GM21360 (cell line): ENCODE measurements around the gene BTBD2.

ENCODE experiments used
- ATAC-seq: cut with Tn5 transposase; IDR thresholded peaks from one replicate; pipeline ENCODE4 v1.9.1; 2021; ENCODE audit warnings: mild to moderate bottlenecking, moderate library complexity; ENCODE audit not compliant: unreplicated experiment

BTBD2 gene

GRCh38 chr19:1968279-1969175 lies 47.0 kb downstream of the BTBD2 start:
- no peak for ATAC-seq

GRCh38 chr19:1967087-1967608 lies 48.4 kb downstream of the BTBD2 start:
- ATAC-seq, result no peak

- no peak for ATAC-seq
Measured at GRCh38 chr19:1962674-1963073, 52.8 kb downstream of the BTBD2 start.

- no peak for ATAC-seq
Measured at GRCh38 chr19:1961000-1961883, 54.3 kb downstream of the BTBD2 start.

GRCh38 chr19:1959928-1960589 lies 55.5 kb downstream of the BTBD2 start:
- no peak for ATAC-seq

GRCh38 chr19:1957562-1958248 lies 57.8 kb downstream of the BTBD2 start:
- ATAC-seq, result no peak

- ATAC-seq, result no peak
Measured at GRCh38 chr19:1956868-1957492, 58.5 kb downstream of the BTBD2 start.

GRCh38 chr19:1956122-1956494 lies 59.4 kb downstream of the BTBD2 start:
- ATAC-seq, result no peak

GRCh38 chr19:1955171-1956121 lies 60.1 kb downstream of the BTBD2 start:
- no peak for ATAC-seq

- no peak for ATAC-seq
Measured at GRCh38 chr19:1954532-1954933, 61.0 kb downstream of the BTBD2 start.

- ATAC-seq, result no peak
Measured at GRCh38 chr19:1953441-1954094, 61.9 kb downstream of the BTBD2 start.

GRCh38 chr19:1953037-1953436 lies 62.5 kb downstream of the BTBD2 start:
- ATAC-seq, result no peak

GRCh38 chr19:1952635-1953034 lies 62.9 kb downstream of the BTBD2 start:
- ATAC-seq, result no peak

GRCh38 chr19:1950640-1951039 lies 64.9 kb downstream of the BTBD2 start:
- ATAC-seq, result no peak

GRCh38 chr19:1949304-1950101 lies 66.0 kb downstream of the BTBD2 start:
- ATAC-seq, result no peak

- ATAC-seq, result no peak
Measured at GRCh38 chr19:1947651-1948209, 67.8 kb downstream of the BTBD2 start.

GRCh38 chr19:1945899-1946298 lies 69.6 kb downstream of the BTBD2 start:
- no peak for ATAC-seq
